GM19452 (cell line): ENCODE measurements around the gene SLC5A1.
"Not testable (repeated sequence)": the region's sequence is repeated elsewhere in the genome, so short reads cannot be mapped to it uniquely, and the experiment has no call there.

ENCODE experiments used
- ATAC-seq: cut with Tn5 transposase; IDR thresholded peaks from one replicate; pipeline ENCODE4 v1.9.1; 2021; ENCODE audit not compliant: unreplicated experiment

SLC5A1 gene

DNA sequence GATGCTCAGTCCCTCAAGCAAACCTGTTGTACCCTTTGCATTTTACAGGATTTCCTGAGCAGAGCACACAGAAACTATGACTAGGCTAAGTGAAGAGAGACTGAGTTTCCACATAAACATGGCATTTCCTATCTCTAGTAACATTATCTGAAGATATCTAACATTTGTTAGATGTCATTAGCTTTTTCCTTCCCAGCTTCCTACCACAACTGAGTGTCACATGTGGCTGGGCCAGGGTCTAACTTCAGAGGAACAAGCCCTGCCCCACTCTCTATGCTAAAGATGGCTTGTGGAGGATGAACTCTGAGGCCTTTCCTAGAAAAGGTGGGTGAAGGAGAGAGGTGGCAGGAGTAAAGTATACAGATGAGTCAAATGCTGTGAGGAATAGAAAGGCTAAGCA lies 99.5 kb downstream of the SLC5A1 start:
- no peak for ATAC-seq

DNA sequence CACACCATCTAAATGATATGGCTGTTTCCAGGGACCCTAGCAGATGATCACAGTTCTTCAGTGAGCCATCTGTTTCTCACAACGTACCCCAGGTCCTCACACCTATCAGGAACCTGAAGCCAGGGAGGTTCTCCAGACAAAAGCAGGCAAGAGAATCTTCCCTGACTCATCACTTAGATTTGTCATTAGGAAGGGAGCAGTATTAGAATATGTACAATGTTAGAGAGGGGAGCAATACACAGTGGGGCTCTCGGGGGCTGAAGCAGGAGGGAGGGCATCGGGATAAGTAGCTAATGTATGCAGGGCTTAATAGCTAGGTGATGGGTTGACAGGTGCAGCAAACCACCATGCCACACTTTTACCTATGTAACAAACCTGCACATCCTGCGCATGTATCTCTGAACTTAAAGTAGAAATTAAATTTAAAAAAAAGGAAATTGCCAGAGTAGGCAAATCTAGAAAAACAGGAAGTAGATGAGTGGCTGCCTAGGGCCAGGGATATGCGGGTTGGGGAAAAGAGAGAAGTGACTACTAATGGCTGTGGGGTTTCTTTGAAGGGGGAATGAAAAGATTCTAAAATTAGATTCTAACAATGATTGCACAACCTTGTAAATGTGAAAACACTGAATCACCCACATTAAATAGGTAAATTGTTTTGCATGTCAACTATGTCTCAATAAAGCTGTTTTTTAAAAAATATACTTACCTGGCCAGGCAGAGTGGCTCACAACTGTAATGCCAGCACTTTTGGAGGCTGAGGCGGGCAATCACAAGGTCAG lies 101.6 kb downstream of the SLC5A1 start:
- no peak for ATAC-seq

DNA sequence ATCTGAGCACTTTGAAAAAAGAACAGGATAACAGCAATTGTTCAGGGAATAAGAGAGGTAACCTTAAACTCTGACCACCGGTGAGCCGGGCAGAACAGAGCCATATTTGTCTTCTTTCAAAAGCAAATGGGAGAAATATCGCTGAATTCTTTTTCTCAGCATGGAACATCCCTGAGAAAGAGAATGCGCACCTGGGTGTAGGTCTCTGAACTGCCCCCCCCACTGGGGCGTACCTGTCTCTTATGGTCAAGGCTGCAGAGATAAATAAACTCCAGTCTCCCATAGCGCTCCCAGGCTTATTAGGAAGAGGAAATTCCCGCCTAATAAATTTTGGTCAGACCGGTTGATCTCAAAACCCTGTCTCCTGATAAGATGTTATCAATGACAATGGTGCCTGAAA lies 104.1 kb downstream of the SLC5A1 start:
- not testable (repeated sequence) for ATAC-seq

DNA sequence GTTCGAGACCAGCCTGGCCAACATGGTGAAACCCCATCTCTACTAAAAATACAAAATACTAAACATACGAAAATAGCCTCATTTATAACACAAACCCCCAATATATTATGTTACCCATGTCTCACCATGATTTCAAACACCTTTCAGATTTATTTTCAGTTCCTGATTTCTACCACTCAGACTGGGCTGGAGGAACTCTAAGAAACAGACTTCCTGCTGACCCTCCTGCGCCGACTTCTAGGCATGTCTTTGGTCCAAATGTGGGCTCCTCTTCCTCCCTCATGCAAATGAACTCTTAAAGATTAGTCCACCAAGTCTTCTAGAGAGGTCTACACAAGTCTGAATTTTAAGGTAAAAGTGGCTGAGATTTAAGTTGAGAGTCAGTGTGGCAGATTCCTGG lies 105.3 kb downstream of the SLC5A1 start:
- ATAC-seq: not testable (repeated sequence)

DNA sequence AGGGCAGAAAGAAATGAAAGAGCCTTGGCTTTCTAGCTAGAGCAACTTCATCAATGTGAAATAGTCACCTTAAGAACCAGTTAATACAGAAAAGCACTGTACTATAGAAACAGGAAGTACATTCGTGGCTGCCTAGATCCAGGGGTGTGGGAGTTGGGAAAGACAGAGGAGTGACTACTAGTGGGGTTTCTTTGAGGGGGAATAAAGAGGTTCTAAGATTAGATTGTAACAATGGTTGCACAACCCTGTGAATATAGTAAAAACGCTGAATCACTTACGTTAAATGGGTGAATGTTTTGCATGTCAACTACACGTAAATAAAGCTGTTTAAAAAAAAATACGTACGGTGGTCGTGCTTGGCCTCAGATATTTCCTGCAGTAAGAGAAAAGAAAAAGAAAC lies 107.6 kb downstream of the SLC5A1 start:
- not testable (repeated sequence) for ATAC-seq

DNA sequence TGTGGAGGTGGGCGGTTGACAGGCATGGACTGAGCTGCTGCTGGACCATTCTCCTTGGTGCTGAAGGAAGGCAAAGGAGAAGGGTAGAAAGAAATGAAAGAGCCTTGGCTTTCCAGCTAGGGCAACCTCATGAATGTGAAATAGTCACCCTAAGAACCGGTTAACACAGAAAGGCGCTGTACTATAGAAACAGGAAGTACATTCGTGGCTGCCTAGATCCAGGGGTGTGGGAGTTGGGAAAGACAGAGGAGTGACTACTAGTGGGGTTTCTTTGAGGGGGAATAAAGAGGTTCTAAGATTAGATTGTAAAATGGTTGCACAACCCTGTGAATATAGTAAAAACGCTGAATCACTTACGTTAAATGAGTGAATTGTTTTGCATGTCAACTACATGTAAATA lies 108.6 kb downstream of the SLC5A1 start:
- ATAC-seq: not testable (repeated sequence)

DNA sequence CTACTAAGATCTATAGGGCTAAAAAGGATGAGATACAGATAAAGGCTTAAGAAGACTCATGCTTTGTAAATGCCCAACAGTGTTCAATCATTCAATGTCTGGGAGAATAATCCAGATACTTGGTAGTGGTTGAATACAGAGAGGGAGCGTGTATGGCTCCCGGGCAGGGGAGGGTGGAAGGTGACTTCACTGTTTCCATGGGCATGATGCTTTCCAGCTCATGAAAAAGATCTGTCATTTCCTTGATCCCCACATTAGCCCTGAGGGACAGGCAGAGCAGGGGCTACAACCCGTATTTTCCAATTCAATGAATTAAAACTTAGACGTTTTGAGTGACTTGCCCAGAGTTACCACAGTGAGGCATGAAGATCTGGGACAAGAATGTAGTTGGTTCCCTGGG lies 111.7 kb downstream of the SLC5A1 start:
- not testable (repeated sequence) for ATAC-seq

DNA sequence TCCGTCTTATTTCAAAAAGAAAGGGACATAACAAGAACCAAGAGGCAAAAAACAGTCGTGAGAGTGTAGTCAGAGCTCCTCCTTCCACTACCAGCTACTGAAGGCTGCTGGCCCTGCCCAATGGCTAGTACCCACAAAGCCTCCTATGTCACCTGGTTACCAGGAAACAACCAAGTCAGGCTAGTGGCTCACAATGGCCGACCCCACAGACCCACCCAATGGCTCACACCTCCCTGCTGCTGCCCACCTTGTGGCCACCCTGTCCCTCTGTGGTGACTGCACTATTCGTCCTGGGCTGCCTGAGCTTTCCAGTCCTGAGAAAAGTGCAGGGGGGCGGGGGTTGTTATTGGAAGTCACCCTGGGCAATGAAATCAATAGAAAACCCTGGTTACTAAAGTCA lies 114.6 kb downstream of the SLC5A1 start:
- not testable (repeated sequence) for ATAC-seq

DNA sequence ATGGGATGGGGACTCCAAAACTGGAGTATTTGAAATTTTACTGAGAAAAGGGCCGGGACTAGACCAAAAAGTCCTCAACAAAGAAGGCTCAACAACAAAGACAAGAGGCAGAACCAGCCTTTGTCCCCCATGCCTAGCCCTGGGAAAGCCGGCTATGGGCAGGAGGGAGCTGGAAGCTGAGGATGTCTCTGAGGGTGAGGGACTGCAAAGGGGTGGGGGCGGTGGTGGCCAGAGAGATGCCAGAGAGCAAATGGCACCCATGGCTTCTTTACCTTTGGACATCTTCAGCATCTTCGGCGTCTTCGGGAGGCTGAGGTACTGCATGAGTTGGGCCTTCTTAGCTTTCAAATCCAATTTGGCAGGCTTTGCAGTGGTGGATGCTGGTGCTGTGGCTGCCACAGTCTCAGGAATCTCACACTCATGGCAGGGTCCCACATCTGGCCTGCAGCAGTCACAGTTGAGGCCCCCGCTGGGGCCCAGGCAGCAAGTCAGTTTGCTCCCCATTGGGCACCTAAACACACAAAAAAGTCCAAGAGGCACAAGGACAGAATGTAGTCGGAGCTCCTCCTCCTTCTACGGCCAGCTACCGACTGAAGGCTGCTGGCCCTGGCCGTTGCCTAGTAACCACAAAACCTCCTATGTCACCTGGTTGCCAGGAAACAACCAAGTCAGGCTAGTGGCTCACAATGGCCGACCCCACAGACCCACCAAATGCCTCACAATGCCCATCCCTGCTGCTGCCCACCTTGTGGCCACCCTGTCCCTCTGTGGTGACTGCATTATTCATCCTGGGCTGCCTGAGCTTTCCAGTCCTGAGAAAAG lies 115.9 kb downstream of the SLC5A1 start, which contains the start of gene C22orf42:
Gene C22orf42, minus strand, starts transcription at position 592 of the 822 bp plus-strand sequence. Its CDS starts 88 bp downstream, at position 504.
- no peak for ATAC-seq

DNA sequence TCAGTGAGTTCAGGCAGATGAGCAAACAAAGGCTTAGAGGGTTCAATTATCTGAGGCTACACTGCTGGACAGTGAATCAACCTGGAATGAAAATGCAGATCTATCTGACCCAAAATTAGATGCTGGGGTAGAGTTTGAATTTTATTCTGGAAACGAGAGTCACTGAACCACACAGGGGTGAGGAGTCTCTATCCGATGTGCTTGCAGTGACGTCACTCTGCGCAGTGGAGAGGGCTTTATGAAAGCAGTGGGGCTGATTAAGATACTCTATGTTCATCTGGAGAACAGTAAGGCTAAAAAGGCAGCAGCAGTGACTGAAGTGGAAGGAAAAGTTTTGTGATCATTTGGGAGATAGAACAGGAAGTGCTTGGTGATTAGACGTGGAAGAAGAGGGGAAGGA lies 117.3 kb downstream of the SLC5A1 start:
- not testable (repeated sequence) for ATAC-seq
